HK-2 (cell line): ENCODE results near the gene PNMA8B.
"Not testable (repeated sequence)": the region's sequence is repeated elsewhere in the genome, so short reads cannot be mapped to it uniquely, and the experiment has no call there.

ENCODE experiments used
- DNase-seq: peaks from one replicate; pipeline ENCODE4 v3.0.0-alpha.2; 2018; ENCODE audit not compliant: unreplicated experiment

Gene PNMA8B

GRCh38 chr19:46495786-46496099, at the start of gene PNMA8B:
Gene PNMA8B, minus strand, starts transcription at chr19:46495867. Its CDS starts 402 bp downstream, at chr19:46495465.
- DNase-seq, result no peak

- no peak for DNase-seq
Observed at GRCh38 chr19:46544651-46545050, 49.0 kb upstream of the PNMA8B start.

- DNase-seq, result peak; percentile 80
Observed at GRCh38 chr19:46542428-46543230, 47.0 kb upstream of the PNMA8B start.

- DNase-seq, result peak; percentile 24
Observed at GRCh38 chr19:46537136-46538097, 41.8 kb upstream of the PNMA8B start.

- no peak for DNase-seq
Observed at GRCh38 chr19:46536391-46536790, 40.7 kb upstream of the PNMA8B start.

GRCh38 chr19:46533621-46534081, 38.0 kb upstream of the PNMA8B start:
- DNase-seq, result no peak

- no peak for DNase-seq
Observed at GRCh38 chr19:46533078-46533620, 37.5 kb upstream of the PNMA8B start.

GRCh38 chr19:46530636-46531035, 35.0 kb upstream of the PNMA8B start:
- peak; percentile 14 for DNase-seq

- peak; percentile 68 for DNase-seq
Observed at GRCh38 chr19:46529622-46530451, 34.2 kb upstream of the PNMA8B start.

GRCh38 chr19:46528601-46529590, 33.2 kb upstream of the PNMA8B start:
- no peak for DNase-seq

GRCh38 chr19:46526801-46527200, 31.1 kb upstream of the PNMA8B start:
- DNase-seq, result not testable (repeated sequence)

- DNase-seq, result no peak
Observed at GRCh38 chr19:46524308-46524707, 28.6 kb upstream of the PNMA8B start.

GRCh38 chr19:46522988-46523387, 27.3 kb upstream of the PNMA8B start:
- not testable (repeated sequence) for DNase-seq

- no peak for DNase-seq
Observed at GRCh38 chr19:46521241-46521868, 25.7 kb upstream of the PNMA8B start.

- no peak for DNase-seq
Observed at GRCh38 chr19:46520616-46521015, 24.9 kb upstream of the PNMA8B start.

- DNase-seq, result no peak
Observed at GRCh38 chr19:46517471-46517870, 21.8 kb upstream of the PNMA8B start.

GRCh38 chr19:46515879-46516350, 20.2 kb upstream of the PNMA8B start:
- DNase-seq, result no peak

GRCh38 chr19:46515290-46515609, 19.6 kb upstream of the PNMA8B start:
- DNase-seq, result no peak

- DNase-seq, result no peak
Observed at GRCh38 chr19:46514589-46515289, 19.1 kb upstream of the PNMA8B start.
